HG02973 (cell line): ENCODE data around the gene TGM1.
"Not testable (repeated sequence)": the region's sequence is repeated elsewhere in the genome, so short reads cannot be mapped to it uniquely, and the experiment has no call there.

Experiments
- ATAC-seq: cut with Tn5 transposase; IDR thresholded peaks from one replicate; pipeline ENCODE4 v1.9.1; 2021; ENCODE audit warnings: moderate library complexity; ENCODE audit not compliant: unreplicated experiment

Gene TGM1

DNA sequence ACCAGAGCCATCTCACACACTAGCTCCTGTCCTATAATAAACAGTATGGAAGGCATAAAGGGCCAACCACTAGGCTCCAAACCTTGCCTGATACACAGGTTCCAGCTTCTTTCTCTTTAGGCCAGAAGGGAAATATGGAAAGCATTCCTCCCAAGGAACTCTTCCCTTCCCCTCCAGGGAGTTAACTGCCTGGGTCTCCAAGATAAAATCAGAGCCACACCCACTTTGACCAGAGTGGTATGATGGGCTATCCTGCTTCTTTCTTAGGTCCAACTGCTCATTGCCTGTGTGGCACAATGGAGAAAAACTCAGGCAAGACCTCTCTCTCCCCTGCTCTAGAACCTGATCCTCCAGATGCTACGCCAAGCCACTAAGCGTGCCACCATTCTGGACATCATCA lies 55.4 kb downstream of the TGM1 start:
- ATAC-seq = no peak

DNA sequence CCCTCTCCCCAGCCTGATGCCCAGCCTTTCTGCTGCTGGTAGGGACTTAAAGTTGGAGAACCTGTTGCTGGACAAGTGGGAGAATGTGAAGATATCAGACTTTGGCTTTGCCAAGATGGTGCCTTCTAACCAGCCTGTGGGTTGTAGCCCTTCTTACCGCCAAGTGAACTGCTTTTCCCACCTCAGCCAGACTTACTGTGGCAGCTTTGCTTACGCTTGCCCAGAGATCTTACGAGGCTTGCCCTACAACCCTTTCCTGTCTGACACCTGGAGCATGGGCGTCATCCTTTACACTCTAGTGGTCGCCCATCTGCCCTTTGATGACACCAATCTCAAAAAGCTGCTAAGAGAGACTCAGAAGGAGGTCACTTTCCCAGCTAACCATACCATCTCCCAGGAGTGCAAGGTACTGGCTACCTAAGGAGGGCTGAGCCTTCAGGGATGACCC lies 55.8 kb downstream of the TGM1 start:
- ATAC-seq = no peak

DNA sequence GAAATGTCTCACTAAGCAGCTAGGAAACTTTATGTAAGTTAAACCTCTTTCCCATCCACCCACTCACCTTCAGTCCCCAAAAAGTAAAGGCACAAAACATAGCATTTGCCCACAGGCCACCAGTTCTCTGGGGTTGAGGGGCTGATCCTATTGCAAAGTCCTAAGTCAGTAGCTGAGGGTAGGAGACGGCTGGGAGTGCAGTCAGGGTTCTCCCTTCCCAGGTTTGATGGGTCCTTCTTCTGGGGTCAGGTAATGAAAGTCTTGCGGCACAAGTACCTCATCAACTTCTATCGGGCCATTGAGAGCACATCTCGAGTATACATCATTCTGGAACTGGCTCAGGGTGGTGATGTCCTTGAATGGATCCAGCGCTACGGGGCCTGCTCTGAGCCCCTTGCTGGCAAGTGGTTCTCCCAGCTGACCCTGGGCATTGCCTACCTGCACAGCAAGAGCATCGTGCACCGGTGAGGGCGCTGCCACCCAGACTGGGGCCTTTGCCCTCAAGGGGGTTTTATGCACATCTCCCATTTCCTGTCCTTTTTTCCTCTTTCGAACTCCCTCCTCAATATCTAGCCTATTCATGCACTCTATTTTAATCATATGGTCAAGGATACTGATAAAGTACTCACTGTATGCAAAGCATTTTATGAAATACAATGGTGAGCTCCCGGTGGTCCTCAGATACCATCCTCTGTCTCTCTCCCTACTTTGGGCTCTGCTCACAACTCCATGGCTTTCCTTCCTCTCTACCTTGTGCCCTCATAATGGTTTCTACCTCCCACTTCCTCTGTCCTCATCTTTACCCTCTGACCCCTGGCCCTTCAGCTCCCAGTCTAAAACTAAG lies 56.5 kb downstream of the TGM1 start:
- no peak for ATAC-seq

DNA sequence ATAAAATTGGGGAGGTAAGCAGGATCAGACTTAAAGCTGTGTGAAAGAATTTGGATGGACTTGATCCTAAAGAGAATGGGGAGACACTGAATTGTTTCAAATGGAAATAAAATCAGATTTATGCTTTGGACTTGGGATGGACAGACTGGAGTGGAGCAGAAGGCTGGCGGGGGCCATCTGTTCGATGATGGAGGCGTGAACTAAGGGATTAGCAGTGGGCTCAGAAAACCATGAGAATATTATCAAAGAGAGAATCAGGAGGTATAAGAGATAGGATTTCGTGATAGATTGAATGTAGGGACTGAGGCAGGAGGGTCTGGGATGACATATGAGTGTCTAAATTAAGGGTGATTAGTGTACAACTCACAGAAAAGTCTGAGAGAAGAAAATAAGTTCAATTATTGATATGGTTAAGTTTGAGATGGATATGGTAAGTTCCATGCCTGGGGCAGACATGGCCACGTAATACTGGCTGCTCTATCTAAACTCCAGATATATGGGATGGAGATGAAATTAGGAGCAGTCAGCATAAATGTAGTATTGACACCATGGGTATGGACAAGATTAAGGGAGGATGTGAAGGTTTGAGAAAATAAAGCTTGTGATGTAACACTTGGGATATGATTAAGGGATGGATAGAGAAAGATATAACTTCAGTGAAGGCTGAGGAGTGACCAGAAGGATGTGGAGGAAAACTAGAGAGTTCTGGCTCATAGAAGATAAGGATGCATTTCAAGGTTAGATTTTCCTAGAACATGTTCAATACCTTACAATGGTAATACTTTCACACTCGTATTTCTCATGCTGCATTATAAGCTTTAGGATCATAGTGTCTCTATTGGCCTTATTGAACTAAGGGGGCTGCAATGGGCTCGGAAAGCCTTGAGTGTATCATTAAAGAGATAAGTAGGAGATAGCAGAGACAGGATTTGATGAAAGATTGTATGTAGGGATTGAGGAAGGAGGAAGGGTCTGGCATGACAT lies 58.5 kb downstream of the TGM1 start:
- no peak for ATAC-seq

DNA sequence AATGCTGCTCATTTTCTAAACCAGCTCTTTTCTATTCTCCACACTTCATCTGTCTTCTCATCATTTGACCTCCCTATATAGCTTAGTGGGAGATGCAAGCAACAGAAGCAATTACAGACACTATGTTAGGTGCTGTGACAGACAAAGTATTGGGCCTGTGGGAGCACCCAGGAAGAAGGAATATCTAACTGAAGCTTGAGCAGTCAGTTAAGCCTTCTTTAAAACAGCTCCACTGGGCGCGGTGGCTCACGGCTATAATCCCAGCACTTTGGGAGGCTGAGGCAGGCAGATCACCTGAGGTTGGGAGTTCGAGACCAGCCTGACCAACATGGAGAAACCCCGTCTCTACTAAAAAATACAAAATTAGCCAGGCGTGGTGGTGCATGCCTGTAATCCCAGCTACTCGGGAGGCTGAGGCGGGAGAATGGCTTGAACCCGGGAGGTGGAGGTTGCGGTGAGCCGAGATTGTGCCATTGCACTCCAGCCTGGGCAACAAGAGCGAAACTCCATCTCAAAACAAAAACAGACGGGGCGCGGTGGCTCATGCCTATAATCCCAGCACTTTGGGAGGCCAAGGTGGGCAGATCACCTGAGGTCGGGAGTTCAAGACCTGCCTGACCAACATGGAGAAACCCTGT lies 59.6 kb downstream of the TGM1 start:
- not testable (repeated sequence) for ATAC-seq

DNA sequence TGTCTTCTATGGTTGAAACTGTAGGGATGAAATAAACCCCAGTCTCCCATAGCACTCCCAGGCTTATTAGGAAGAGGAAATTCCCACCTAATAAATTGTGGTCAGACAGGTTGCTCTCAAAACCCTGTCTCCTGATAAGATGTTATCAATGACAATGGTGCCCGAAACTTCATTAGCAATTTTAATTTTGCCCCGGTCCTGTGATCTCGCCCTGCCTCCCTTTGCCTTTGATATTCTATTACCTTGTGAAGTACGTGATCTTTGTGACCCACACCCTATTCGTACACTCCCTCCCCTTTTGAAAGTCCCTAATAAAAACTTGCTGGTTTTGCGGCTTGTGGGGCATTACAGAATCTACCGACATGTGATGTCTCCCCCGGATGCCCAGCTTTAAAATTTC lies 60.4 kb downstream of the TGM1 start:
- not testable (repeated sequence) for ATAC-seq
